ENCODE data around the gene TMEM229A.

DNA sequence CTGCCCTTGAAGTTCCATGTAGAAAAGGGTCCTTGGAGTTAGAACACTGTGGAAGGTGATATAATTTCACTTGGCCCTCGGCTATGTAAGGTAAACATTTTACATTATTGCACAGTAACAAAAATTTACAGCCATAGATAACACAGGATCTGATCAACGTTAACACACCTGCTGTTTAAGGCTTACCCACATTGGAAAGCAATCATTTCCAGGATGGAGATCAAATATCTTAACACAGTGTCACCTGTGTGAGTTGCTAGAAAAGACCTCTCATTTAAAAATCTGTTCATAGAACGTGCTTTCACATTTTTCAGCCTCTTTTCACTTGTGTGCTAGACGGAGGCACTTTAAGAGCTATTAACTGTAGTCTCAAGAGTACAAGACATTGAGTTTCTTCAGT lies 1.9 kb downstream of the TMEM229A start:
- TF ChIP-seq POLR2A (IDR thresholded peaks at IDR 0.05), result no peak
- TF ChIP-seq EP300 (IDR thresholded peaks at IDR 0.05), result no peak

All from tibial nerve (tissue), 3 donors.